Stimulated activated CD4-positive, alpha-beta T cell treated with anti-CD3 and anti-CD28 coated beads, Interleukin-2, amount 100 ng/mL, for 4 hours (primary cell): ENCODE data around the gene TEDC1.
A peak's percentile ranks its signal among the peaks of the same experiment; 100 is the strongest.

Experiments
- DNase-seq: peaks from one replicate; pipeline ENCODE4 v3.0.0-alpha.2; 2020; ENCODE audit warnings: low read depth

The TEDC1 gene, protein sequence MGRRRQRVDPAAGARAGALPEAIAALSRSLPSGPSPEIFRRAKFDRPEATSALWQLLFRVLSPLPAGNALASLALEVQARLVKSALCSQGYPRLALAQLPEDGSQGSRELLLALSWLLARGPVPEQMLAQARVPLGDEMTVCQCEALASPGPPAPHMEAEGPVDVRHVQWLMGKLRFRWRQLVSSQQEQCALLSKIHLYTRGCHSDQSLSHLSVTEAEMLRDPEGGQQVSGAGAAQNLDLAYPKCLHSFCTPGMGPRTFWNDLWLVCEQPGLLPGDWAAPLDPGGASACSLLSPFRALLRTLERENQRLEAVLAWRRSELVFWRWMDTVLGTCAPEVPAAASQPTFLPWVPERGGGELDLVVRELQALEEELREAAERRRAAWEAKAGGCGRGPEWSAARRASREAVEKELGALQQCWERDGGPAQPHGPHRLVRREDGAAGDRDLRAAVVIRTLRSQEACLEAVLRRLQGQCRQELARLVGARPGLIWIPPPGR

DNA sequence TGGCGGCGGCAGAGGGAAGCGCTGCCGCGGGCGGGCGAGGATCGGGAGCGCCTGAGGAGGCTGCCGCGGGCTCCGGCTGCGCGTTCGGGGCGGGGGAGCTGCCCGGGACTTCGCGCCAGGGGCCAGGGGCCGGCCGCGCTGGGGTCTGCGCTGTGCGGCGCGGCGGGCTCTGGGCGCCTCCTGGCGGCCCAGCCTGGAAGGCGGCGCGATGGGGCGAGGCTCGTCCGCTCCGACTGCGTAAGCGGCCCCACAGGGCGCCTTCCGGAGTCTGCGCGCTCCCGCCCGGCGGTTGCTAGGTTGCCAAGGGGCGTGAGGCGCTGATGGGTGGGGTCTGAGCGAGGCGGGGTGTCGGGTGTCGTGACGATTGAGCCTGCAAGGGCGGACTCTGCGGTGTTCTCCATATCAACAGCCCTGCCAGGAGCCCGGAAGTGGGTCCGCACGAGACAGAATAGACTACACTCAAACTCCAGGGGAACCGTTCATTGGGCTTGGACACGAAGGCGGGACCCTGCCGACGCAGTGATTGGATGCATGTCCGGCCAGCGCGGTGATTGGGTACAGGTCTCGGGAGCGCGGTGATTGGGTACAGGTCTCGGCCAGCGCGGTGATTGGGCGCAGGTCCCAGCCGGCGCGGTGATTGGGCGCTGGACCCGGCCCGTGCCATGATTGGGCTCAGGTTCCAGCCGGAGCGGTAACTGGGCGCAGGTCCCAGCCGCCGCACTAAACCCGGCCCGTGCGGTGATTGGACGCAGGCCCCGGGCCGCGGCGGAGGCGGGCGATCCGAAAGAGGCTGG, at the start of gene TEDC1:
TSS of gene TEDC1 (plus strand) at position 675 of the 794 bp plus-strand sequence. CDS start 130 bp downstream, outside the sequence.
- DNase-seq: peak; percentile 99

DNA sequence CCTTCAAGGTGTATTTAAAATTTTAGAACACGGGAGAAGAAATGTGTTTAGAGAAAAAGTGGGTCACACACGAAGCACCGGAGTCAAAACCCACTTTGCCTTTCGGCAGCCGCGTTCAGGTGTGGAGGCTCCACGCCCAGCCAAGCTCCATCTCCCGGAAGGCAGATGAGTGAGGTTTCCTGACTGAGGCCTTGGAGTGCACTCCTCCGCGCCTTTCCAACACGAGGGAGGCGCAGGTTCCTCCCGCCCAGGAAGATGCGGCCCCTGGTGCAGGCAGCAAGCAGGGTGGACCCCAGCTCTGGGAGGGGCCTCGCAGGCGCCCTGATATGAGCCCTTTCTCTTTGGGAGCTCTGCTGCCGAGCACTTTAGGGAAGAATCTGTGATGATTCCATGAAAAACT, 48.9 kb upstream of the TEDC1 start:
- DNase-seq: no peak

GRCh38 chr14:105442834-105443233, 48.2 kb upstream of the TEDC1 start:
- no peak for DNase-seq

GRCh38 chr14:105444859-105445258, 46.2 kb upstream of the TEDC1 start:
- no peak for DNase-seq

DNA sequence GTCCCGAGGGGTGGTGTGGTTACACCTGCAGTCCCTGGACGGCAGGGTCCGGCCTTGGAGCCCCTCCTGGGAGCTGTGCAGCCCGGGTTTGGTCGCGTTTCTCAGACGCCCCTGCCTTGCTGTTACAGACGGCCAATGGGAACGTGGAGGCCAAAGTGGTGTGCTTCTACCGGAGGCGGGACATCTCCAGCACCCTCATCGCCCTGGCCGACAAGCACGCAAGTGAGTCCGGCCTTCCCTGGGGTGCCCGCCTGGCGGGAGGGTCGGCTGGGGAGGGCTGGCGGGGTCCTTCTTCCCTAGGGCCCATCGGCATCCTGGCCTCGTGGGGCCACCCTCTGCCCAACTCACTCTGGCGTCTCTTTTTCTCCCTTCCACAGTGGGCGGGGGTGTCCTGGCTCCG, 45.8 kb upstream of the TEDC1 start:
- no peak for DNase-seq

DNA sequence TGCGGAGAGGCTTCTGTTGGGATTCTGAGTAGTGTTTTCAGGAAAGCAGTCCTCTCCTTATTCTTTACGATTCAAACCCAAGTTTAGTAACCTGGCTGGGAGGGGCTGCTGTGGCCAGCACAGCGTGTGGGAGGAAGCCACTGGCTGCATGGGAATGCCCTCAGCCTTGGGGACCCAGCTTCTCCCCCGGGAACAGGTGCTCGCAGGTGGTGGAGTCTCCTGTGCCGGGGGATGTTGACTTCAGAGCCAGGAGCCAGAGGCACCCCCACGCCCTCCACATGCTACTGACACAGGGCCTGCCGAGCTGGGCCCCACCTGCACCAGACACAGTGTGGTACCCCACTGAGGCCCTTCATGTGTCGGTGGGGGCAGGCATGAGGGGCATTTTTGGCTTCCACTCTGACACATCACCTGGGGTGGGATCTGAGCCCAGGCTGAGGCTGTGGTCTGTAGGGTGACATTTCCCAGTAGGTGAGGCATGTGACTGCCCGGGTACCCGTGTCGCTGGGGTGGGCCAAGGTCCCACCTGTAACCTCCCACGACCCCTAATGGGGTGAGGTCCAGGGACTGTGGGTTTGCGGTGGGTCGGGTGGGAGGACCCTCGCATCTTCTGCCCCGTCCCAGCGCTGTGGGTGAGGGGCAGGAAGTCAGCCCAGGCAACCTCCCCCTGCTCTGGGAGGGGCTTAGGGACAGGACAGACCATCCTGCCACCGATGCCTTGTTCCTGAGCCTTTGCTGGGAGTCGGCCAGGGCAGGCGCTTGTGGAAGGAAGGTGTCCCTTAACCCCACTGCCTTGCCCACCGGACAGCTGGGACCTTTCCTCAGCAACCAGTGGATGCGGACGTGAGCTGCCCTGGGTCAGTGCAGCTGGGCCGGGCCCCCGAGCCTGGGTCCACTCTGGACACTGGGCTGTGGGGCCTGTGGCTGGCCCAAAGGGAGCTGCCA, 44.9 kb upstream of the TEDC1 start:
- no peak for DNase-seq

DNA sequence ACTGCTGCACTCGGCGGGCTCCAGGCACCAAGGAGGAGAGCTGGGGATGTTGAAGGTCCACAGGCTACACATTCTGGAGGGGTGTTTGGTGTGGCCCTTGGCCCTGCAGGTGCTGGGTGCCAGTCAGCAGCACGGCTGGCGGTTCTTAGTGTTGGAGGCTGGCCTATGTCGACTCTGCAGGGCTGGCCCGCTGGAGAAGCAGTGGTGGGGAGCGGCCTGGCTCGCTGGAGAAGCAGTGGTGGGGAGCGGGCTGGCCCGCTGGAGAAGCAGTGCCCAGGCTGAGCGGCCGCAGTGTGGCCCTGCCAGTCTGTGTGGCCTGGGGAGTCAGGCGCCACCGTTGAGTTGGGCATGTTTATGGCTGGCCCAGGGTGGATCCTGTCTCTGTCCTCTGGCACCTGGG, 44.1 kb upstream of the TEDC1 start:
- DNase-seq: no peak

DNA sequence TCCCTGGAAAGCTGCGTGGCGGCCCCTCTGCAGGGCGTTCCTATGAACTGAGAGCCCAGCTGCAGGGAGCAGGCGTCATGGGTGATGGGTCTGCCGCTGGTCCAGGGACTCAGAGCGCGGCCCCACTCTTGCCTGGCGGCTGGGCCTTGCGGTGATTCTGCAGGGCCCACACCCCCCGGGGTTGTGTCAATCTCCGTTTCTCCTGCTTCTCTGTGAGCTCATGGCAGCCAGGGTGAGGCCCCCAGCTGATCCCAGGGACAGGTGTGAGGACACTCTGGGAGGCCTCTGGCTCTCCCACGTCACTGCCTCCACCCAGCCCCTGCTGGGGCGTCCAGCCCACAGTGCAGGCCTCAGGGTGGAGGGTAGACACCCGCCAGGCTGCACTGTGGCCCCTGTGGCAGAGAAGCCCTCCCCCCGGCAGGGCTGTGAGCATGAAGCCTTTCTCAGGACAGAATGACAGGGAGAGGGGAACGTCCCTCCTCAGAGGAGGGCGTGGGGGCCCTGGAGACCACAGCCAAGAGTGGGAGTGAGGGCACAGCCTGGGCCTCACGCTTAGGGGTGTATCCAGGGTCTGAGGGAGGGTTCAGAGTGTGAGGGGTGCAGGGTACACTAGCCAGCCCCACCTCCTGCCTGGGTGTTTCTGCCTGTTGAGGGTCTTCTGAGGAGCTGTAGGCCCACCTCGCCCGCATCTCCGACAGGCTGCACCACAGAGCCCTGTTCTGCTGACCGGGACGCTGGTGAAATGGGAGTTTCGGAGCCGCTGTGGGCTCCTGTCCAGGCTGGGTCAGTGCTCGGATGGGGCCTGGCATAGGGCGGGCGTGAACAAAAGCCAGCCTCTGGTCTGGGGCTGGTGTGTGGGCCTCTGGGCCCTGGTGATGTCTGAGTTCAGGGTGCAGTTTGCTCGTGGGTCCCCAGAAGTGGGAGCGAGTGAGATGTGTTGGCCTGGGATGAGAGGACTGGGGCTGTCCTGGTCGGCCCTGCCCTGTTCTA, 43.1 kb upstream of the TEDC1 start:
- no peak for DNase-seq

DNA sequence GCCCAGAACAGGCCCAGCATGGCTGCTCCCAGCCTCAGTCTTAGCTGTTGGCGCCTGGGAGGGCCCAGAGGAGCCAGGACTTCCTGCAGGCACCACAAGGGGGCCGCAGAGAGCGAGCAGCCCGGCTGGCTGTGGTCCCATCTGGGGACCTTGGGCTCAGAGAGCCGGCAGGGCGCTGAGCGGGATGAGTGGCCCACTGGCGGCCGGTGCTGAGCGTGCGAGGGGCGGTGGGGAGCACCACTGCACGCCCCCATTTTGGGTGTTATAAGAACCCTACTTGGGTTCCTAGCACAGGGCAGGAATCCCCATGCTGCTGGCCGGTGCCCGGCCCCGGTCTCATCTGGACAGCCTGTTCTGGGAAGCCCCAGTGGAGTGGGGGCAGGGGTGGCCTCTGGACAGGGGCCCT, 42.3 kb upstream of the TEDC1 start:
- DNase-seq: peak; percentile 48

DNA sequence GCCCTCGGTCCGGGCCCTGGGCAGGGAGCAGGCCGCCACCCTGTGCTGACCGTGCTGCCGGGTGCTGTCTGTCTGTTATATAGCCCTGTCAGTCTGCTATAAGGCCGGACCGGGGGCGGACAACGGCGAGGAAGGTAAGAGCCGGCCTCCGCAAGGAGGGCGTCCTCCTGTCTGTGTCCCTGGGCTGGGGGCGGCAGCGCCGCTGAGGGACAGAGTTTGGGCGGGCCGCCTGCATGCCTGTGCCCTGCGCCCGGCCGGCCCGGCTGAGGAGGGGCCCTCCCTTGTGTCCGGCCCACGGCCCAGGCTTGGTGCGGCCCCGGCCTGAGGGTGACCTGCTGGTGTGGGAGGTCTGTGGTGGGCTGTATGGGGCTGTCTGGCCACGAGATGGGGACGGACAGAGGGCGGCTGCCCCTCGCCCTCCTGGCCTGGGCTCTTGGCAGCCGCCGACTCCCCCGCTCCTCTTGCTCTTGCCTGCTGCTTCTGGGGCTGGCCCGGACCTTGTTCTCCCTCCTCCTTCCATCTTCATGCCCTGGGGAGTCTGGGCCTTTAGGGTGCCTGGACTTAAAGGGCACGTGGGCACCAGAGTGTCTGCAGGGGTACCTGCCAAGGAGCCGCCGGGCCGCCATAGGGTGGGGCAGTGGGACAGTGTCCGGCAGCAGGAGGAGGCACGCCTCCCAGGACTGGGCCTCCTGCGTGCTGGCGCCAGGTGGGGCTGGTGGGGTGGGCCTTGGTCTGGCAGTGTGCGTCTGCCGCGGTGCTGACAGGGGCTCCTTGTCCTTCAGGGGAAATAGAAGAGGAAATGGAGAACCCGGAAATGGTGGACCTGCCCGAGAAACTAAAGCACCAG, 41.5 kb upstream of the TEDC1 start:
- DNase-seq: no peak

GRCh38 chr14:105450123-105450505, 40.9 kb upstream of the TEDC1 start:
- no peak for DNase-seq

GRCh38 chr14:105450864-105451720, 40.0 kb upstream of the TEDC1 start:
- DNase-seq: no peak

DNA sequence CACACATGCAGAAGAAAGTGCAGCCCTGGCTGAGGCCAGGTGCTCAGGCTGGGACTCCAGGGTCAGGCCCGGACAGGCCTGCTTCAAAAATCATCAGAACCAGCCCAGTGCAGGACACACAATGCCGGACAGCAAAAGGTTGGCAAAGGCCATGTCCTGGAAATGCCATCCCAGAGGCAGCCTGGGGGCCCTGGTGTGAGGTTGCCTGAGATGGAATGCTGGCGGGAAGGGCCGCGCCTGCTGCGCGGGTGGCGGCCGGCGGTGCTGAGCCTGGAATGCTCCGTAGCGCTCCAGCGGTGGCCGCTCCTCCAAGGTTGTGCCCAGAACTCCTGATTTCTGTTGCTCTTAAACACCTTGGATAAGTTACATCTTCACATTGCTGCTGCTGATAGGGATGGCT, 38.1 kb upstream of the TEDC1 start:
- DNase-seq: no peak

- no peak for DNase-seq
These were observed 37.2 kb upstream of the TEDC1 start for GRCh38 chr14:105453847-105454246.

DNA sequence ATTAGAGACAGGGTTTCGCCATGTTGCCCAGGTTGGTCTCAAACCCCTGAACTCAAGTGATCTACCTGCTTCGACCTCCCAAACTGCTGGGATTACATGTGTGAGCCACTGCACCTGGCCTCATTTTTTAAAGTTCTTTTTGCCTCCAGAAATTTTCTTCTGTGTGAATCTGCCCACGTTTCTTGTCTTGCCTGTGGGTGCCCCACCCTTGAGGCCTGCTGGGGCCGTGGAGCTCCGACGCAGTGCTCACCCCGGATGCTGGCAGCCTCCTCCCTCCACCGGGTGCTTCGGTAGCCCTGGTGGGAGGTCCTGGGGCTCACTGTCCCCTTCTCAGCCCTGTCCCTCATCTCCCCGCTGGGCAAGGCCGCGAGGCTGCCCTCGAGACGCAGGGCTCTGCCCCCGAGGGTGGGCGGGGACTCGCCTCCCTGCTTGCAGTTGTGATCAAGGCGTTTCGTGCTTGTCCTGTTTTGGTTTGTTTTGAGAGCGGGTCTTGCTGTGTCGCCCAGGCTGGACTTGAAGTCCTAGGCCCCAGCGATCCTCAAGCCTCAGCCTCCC, 35.9 kb upstream of the TEDC1 start:
- DNase-seq: no peak

DNA sequence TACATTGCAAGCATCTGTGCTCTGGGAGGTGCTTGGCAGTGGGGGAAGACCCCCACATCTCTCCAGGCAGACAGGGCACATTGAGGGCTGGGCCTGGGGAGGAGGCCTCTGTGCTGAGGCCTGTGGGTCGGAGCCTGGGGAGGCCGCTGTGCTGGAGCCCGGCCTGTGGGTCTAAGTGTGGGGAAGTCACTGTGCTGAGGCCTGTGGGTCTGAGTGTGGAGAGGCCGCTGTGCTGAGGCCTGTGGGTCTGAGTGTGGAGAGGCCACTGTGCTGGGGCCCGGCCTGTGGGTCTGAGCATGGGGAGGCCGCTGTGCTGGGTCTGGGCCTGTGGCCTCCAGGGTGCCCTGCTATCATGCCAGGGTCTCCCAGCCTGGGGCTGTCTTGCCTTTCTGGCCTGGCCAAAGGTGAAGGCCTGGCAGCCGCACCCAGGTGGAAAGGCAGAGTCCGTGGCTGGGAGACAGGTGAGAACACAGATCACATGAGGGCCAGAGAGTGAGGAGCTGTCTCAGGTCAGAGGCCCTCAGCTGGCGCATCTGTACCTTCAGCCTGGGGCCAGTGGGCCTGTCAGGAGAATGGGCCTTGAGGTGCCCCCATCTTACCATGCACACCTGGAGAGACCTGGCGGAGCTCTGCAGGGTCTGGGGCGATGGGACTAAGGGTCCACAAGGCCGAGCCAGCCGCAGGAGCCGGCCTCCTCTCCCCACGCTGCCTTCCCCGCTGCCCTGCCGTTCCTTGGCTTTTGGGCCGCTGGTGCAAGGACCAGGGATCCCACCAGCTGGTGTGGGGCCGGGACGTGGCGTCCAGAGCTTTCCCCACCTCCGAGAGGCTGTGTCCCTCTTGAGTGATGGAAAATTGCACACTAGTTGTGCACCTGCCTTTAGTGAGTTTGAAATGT, 35.0 kb upstream of the TEDC1 start:
- DNase-seq: no peak
